HS-5 (cell line): Measurements from ENCODE around the gene TMEM181.
A peak's percentile ranks its signal among the peaks of the same experiment; 100 is the strongest.
"Not testable (repeated sequence)": the region's sequence is repeated elsewhere in the genome, so short reads cannot be mapped to it uniquely, and the experiment has no call there.

ENCODE experiments used
- DNase-seq: peaks from one replicate; pipeline ENCODE4 v3.0.0-alpha.2; 2012; ENCODE audit warnings: low read depth

TMEM181 gene

DNA sequence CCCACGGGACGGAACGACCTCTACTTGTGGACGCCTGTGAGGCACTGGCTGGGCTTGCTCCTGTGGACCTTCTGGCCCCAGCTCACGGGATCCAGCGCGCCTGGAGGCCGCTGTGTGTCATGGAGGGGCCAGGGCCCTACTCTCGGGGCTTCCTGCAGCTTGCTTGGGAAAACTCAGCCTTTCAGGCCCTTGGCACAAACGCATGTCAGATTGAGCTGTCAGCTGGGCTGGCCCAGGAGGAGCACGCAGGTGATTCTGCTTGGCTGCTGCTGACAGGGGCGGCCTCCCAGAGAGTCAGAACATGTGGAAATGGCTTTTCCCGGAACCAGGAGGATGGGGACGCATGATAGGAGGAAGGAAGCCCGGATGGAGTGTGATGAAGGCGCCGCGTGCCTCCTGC, 39.7 kb downstream of the TMEM181 start:
- no peak for DNase-seq

- no peak for DNase-seq
Measured at GRCh38 chr6:158603261-158604047, 43.6 kb downstream of the TMEM181 start.

- DNase-seq = no peak
Measured at GRCh38 chr6:158604048-158604406, 44.1 kb downstream of the TMEM181 start.

DNA sequence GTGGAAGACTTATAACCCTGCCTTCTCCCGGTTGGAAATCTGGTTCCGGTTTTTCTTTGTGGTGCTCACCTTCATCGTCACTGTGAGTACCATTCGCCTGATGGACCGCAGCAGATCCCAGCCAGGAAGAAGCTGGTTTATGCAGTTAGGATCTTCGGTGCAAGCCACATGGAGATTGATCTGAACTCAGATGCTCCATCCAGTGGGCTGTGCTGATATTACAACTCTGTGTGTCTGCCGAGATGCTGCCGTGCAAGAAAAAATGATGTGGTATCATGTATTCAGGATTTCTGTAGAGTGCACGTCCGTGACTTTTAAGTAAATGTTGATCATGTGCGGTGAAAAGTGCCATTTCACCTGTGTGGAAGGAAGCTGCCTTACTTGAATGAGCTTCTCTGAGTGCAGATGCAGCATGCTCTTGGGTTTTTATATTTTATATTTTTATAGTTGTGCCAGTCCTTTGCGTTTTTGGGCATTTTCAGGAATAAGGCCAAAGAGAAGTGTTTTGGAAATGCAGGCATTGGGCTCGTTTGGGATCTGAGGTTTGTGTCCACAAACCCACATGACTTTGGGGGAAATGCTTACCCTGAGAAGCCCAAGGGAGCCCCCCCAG, 45.5 kb downstream of the TMEM181 start:
- peak; percentile 14 for DNase-seq

- DNase-seq = not testable (repeated sequence)
Measured at GRCh38 chr6:158606011-158606410, 46.1 kb downstream of the TMEM181 start.

GRCh38 chr6:158606935-158607334, 47.0 kb downstream of the TMEM181 start:
- no peak for DNase-seq

GRCh38 chr6:158607411-158608170, 47.7 kb downstream of the TMEM181 start:
- no peak for DNase-seq

- DNase-seq = no peak
Measured at GRCh38 chr6:158608221-158608620, 48.3 kb downstream of the TMEM181 start.

DNA sequence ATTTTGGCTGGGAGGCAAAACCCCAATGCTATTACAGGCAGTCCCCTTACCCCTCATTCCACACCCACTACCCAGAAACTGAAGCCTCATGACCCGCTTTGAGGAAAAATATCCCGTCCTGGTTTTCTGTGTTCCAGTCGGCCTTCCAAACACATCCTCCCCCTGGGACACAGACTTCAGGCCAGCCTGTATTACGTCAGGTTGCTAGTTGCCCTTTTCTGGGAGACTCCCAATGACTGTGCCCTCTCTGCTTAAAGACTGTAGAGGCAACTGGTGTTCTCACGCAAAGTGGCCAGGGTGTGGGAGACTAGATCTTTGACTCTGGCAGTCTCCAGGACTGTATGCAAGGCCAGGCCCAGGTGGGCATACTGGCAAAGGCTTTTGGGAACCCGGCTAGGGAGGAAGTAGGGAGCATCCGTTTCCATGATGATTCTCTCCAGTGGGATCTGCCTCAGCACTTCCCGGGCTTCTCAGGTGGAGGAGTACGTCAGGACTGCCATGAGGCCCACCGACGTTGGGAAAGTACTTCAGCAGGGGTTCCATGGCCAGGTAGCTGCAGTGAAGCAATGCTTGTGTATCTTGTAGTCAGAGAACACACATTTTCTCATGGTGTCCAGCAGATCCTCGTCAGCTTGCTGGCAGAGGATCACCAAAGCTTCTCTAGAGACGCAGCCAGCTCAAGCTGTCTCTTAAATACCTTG, 49.7 kb downstream of the TMEM181 start:
- DNase-seq = no peak

DNA sequence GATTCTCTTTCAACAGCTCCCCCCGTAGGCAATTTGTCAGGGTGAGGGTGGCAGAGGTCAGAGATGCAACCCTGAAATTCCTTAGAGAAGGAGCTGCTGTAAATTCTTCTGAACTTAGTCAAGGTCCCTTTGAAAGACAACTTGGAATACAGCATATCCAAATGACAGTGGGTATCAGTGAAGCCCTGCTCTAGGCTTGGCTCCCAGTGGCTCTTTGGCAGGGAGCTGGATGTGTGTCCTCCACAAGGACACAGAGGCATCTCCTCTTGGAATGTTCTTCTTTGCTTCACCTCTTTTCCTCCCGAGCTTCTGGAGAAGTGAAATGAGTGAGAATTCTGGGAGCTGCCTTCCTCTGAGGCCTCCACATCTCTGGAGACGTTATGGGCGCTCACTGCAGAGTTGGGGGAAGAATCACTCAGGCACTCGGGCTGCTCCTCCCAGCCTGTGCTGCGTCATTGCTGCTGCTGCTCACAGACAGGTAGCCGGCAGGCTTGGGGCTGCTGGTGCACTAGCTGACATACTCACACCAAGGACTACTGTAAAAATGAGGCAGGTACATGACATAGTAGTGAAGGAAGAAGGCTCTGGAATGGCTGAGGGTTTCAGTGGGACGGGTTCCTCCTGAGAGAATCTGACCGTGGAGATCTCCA, 50.6 kb downstream of the TMEM181 start:
- no peak for DNase-seq

GRCh38 chr6:158611039-158611438, 51.1 kb downstream of the TMEM181 start:
- DNase-seq = no peak

- DNase-seq = no peak
Measured at GRCh38 chr6:158611541-158612370, 51.9 kb downstream of the TMEM181 start.

DNA sequence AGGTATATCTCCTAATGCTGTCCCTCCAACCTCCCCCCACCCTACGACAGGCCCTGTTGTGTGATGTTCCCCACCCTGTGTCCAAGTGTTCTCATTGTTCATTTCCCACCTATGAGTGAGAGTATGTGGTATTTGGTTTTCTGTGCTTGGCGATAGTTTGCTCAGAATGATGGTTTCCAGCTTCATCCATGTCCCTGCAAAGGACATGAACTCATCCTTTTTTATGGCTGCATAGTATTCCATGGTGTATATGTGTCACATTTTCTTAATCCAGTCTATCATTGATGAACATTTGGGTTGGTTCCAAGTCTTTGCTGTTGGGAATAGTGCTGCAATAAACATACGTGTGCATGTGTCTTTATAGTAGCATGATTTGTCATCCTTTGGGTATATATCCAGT, 54.7 kb downstream of the TMEM181 start:
- not testable (repeated sequence) for DNase-seq

DNA sequence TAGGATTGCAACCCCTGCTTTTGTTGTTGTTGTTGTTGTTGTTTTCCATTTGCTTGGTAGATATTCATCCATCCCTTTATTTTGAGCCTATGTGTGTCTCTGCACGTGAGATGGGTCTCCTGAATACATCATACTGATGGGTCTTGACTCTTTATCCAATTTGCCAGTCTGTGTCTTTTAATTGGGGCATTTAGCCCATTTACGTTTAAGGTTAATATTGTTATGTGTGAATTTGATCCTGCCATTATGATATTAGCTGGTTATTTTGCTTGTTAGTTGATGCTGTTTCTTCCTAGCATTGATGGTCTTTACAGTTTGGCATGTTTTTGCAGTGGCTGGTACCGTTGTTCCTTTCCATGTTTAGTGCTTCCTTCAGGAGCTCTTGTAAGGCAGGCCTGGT, 58.4 kb downstream of the TMEM181 start:
- DNase-seq = not testable (repeated sequence)

DNA sequence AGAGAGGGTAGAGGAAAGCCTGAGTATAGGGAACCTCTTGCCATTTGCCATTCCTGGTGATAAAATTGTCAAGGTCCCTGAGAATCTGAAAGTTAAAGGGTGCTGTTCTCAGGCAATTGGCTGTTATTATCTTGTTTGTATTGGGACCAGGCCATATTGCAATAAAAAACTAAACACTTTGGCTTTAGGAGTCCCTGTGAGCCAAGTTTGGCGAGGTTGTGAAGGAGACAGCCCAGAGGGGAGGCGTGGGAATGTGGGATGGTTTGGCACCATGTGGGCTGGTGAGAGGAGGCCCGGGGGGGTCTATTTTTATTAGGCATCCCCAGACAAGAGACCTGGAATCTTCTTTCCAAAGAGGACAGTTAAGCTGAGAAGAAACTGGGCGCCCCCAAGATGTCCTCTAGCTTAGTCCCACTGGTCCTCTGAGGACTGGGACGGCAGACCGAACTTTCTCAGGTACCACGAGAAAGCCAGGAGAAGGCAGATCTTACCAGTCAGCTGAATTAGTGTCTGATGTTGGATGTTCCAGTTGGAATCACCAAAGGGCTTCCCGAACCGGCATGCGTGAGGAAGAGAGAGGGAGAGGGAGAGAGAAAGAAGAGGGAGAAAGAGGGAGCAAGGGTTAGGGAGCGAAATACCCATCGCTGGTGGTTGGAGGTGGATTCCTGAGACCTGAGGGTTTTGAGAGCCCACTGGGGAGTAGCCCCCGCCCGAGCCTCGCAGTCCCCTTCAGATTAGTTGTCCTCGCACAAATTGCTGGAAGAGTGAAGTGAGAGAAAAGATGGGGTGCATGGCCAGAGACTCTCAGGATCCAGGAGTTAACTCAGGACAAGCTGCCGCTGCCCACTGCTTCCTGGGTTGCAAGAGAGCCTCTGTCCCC, 60.3 kb downstream of the TMEM181 start:
- no peak for DNase-seq

DNA sequence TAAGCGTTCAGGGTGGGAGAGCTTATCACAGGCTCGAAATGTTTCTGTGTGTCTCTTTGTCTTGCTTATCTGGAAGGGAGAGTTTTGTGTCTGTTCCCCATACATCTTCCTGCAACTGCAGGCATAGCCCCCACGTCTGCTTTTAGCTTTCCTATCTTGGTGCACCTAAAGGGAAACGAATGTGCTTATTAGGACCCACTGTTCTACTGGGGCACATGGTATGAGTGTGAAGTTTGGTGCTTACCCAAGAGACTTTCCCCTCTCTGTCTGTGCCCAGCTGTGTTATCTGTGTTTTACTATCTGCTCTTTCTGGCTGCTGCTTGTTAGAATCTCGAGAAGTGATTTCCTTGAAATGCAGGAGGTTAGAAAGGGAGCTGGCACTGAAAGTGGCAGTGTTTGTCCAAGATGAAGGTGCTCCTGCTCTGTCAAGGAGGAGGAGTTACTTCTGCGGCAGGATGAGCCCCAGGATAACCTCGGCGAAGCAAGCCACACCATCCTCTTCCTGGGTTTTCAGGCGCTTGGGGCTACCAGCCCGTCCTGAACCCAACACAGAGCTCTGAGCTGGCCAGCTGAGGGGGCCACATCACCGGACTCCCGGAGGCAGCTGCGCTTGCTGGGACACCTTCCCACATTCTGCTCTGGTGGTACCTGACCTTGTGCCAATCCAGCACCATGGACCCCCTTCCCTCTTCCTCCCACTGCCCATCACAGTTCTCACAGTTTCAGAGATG, 61.2 kb downstream of the TMEM181 start:
- no peak for DNase-seq

DNA sequence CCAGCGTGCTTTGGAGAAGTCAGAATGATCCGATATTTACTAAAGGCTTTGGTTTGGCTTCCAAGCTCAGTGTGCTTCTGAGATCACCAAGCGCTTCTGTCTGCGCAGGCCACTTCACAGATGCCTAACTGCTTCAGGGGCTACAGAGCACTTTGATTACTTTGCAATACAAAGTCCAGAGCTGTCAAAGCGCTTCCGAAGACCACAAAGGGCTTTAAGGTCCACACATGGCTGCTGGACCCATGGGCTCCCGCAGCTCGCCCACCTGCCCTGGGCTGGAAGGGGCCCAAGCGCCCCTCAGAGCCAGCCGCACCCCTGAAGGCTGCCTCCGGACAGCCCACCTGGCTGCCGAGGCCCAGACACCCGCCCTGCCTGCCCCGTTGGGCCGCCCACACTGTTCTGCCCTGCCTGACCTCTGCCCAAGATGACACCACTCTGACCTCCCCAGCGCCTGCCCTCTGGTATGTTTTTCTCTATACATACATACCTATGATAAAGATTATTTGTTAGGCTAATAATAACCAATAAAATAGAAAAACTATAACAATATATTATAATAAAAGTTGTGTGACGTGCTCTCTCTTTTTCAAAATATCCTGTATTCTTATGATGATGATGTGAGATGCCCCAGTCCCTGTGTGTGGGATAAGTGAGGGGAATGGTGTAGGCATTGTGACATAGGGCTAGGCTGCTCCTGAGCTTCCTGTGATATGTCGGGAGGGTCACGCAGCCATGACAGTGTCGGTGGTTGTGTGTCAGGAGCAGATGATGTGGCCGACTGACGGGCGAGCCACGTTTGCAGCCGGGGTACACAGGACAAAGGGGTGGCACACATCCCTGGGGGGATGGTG, 62.0 kb downstream of the TMEM181 start:
- DNase-seq = no peak

DNA sequence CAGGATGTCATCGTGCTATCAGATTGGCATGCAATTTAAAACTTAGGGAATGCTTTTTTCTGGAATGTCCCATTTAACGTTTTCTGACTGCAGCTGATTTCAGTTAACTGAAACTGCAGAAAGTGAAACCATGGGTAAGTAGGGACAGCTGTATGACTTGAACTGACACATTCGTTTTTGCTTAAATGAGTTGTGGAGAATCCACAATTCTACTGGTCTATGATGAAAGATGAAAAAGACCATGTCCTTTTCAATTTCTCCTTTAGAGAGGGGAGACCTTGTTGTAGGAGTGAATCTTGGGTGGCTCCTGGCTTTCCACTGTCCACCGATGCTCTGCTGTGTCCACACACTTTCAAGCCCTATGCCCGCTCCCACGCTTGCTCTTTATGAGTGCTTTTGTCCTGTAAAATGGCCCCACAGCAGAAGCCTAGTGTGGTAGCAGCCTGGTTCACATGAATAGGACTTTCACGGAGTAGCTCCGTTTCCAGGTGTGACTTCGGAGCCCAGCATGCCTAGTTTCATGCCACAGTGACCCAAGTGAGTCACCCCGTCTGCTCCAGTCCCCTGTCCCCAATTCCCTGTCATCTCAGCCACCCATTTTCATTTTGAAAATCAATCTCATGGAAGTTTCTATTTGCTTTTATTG, 62.8 kb downstream of the TMEM181 start:
- DNase-seq = no peak
